Measurements from ENCODE around the gene GDPD5.

GDPD5 gene, protein sequence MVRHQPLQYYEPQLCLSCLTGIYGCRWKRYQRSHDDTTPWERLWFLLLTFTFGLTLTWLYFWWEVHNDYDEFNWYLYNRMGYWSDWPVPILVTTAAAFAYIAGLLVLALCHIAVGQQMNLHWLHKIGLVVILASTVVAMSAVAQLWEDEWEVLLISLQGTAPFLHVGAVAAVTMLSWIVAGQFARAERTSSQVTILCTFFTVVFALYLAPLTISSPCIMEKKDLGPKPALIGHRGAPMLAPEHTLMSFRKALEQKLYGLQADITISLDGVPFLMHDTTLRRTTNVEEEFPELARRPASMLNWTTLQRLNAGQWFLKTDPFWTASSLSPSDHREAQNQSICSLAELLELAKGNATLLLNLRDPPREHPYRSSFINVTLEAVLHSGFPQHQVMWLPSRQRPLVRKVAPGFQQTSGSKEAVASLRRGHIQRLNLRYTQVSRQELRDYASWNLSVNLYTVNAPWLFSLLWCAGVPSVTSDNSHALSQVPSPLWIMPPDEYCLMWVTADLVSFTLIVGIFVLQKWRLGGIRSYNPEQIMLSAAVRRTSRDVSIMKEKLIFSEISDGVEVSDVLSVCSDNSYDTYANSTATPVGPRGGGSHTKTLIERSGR

DNA sequence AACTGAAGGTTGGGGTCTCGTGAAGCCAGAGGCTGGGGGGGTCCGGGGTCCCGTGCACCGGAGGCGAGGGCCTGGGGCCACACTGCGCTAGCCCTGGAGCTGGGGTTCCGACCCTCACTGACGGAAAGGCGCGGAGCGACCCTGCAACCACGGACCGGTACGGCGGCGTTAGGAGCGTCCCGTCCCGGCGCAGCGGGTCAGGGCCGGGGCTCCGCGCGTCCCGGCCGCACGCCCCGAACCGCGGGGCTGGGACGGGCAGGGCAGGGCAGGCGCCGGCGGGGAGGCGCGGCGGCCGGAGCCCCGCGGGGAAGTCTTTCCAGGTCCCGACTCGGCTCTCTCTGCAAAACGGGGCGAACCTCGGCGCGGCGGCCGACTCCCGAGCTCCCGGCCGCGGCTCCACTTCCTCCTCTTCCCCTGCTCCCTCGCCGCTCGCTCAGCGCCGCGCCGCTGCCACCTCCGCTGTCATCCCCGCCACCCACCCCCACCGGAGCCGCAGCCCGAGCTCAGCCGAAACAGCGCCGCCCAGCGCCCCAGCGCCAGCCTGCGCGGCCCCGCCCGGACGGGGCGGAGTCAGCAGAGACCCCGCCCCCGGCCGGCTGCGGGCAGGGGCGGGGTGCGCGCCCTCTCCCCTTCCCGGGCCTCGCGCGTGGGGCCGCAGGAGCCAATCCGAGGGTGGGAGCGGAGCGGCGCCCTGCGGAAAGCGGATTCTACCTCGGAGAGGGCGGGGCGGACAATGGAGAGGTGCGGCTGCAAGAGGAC lies at the start of gene GDPD5:
Gene GDPD5, minus strand, starts transcription at position 509 of the 759 bp plus-strand sequence. CDS start 48,206 bp downstream, outside the sequence.
- peak; percentile 62 for DNase-seq (ENCODE audit: low read depth)

DNA sequence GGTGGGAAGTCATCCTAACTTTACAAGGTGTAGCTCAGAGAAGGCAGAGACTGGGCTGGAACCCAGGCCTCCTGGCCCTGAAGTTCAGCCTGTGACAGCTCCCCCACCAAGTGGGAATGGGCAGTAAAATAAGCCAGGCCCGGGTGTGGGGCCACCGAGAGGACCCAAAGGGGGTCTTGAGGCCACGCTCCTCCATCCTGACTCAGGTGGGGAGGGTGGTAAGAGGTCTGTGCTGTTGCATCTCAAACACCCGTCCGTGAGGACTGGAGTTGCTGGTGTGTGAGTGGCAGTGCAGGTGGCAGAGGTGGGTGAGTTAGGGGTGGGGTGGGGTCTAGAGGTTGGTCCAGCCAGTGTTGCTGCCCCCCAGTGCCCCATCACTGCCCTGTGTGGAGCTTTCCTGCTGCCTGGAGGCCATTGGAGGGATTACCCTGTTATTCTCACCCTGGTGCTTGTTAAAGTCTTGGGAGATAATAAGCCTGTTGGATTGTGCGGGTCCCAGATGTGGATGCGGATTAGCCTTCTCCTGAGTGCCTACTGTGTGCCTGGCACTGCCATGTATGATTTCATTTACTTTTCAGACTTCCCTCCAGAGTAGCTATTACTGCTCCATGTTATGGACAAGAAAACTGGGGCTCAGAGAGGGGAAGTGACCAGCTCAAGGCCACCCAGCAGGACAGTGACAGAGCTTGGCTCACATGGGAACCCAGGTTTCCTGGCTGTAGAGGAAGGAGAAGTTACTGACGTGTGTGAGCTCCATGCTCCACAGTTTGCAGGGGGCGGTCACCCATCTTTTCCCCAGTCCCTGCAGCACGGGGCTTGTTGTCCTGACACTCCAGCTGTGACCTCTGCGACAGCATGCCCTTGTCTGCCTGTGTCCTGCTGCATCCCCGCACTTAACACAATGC lies 49.2 kb upstream of the GDPD5 start:
- DNase-seq (ENCODE audit: low read depth), result no peak

DNA sequence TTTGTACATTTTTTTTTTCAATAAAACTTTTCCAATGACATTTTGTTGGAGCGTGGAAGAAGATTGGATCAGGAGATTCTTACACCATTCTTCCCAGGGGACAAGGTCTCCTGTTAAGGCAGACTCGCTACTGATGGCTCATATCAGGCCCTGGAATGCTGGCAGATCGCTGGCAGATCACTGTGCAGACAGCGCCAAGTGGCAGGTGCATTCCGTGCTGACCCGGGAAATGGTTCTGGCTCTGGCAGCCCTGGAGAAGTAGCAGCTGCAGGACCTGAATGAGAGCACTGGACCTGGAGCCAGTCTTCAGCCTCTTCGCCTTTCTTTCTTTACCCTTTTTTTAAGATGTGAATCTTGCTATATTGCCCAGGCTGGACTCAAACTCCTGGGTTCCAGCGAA lies 47.0 kb upstream of the GDPD5 start:
- DNase-seq (ENCODE audit: low read depth), result no peak

DNA sequence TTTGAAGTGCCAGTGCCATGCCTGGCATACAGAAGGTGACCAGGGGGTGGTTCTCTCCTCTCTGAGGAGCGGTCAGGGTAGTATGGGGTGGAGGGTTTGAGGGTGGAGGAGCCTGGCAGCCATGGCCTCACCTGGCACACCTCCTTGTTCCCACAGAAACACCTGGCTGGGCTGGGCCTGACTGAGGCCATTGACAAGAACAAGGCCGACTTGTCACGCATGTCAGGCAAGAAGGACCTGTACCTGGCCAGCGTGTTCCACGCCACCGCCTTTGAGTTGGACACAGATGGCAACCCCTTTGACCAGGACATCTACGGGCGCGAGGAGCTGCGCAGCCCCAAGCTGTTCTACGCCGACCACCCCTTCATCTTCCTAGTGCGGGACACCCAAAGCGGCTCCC lies 45.9 kb upstream of the GDPD5 start:
- no peak for DNase-seq (ENCODE audit: low read depth)

DNA sequence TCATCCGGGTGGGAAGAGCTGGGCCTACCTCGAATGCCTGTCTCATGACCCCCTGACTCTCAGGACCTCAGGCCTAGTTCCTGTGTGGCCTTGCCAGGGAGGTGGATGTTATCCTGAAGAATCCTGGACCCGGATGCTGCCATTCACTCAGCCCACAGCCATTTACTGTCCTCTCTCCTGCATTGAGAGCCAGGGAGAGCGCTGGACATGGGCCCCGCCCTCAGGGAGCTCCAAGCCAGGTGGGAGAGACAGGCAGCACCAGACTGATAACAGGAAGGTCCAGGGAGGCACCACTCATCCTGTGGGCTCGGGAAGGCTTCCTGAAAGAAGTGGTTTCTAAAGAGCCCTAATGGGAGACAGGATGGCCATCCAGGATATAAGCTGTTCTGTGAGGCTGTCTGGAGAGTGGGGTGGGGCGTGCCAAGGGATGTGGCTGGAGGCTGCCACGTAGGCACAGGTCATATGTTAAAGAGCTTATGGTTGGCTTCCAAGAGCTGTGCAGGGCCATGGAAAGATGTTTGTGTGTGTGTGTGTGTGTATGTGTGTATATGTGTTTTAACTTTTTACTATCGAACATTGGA lies 44.9 kb upstream of the GDPD5 start:
- no peak for DNase-seq (ENCODE audit: low read depth)

DNA sequence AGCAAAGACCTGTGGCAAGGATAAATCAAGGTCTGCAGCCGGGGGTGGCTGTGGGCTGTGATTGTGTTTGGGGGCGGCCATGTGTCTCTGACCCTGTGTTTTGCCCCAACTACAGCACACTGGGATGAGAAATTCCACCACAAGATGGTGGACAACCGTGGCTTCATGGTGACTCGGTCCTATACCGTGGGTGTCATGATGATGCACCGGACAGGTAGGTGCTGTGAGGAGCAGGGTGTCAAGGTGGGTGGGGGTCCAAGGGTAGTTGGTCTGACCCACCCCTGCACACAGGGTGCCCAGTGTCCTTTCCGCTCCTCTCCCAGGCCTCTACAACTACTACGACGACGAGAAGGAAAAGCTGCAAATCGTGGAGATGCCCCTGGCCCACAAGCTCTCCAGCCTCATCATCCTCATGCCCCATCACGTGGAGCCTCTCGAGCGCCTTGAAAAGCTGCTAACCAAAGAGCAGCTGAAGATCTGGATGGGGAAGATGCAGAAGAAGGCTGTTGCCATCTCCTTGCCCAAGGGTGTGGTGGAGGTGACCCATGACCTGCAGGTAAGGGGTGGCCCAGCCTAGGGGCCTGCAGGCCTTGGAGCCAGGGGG lies 43.0 kb upstream of the GDPD5 start:
- no peak for DNase-seq (ENCODE audit: low read depth)

DNA sequence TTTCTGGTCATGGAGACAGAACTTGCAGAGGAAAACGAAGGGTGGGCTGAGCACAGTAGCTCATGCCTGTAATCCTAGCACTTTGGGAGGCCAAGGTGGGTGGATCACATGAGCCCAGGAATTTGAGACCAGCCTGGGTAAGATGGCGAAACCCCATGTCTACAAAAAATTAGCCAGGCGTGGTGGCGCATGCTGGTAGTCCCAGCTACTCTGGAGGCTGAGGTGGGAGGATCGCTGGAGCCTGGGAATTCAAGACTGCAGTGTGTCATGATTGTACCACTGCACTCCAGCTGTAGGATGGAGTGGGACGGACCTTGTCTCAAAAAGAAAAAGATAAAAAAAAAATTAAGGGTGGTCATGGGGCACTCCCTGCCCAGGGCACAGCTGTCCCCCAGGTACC lies 42.2 kb upstream of the GDPD5 start:
- no peak for DNase-seq (ENCODE audit: low read depth)

DNA sequence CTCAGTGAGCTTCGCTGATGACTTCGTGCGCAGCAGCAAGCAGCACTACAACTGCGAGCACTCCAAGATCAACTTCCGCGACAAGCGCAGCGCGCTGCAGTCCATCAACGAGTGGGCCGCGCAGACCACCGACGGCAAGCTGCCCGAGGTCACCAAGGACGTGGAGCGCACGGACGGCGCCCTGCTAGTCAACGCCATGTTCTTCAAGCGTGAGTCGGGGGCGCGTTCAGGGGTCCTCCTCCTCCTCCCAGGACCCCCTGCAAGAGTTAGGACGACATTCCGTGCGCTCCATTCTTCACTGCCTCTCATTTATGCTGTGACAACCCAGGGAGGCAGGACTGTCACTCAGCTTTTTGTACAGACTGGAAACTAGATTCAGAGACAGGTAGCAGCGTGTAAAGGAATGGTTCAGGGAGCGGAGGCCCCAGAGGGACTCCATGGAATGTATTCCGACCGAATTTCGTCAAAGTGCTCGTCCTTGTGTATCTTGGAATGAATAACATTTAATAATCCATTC lies 41.1 kb upstream of the GDPD5 start:
- no peak for DNase-seq (ENCODE audit: low read depth)

DNA sequence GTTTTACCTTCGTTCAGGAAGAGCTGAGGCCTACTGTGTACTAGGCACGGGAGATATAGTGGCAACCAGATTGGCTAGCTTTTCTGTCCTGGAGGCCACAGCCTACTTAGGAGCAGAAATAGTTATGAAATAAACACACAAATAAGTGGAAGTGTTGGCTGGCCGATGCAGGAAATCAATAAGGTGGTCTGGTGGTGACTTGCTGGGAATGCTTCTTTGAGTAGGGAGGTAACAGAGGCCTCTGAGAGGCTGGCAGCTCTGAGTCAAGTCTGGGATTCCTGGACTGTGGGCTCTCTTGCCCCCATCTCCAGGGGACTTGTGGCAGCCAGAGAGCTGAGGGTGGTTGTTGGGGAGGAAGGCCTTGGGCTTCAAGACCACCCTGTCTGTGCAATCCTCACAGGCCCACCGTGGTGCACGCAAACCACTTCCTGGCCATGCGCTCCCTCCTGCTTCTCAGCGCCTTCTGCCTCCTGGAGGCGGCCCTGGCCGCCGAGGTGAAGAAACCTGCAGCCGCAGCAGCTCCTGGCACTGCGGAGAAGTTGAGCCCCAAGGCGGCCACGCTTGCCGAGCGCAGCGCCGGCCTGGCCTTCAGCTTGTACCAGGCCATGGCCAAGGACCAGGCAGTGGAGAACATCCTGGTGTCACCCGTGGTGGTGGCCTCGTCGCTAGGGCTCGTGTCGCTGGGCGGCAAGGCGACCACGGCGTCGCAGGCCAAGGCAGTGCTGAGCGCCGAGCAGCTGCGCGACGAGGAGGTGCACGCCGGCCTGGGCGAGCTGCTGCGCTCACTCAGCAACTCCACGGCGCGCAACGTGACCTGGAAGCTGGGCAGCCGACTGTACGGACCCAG lies 40.4 kb upstream of the GDPD5 start:
- DNase-seq (ENCODE audit: low read depth), result no peak

DNA sequence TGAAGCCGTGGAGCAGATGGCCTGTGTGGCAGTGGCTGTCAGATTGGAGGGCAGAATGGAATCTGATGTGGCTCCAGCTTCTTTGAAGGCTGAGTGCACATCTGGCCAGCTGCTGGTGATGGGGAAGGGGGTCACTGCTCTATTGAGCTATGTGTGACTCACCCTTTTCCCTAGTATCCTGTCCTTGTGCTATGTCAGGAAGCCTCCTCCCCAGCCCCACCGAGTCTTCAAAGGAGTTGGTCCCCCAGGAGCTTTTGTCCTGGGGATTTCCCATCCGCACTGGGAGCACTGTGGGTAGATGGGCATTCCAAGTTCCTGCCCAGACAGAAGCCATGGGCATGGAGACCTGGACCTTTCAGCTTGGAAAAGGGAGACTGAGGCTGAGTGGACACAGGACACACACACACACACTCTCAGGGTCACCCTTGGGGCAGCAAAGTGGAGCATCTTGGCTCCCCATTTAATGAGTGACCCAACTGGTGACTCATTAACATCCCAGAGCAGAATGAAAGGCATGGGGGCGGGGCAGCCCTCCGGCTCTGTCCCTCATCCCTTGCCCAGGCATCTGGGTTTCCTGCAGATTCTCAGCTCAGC lies 39.6 kb upstream of the GDPD5 start:
- DNase-seq (ENCODE audit: low read depth), result no peak

DNA sequence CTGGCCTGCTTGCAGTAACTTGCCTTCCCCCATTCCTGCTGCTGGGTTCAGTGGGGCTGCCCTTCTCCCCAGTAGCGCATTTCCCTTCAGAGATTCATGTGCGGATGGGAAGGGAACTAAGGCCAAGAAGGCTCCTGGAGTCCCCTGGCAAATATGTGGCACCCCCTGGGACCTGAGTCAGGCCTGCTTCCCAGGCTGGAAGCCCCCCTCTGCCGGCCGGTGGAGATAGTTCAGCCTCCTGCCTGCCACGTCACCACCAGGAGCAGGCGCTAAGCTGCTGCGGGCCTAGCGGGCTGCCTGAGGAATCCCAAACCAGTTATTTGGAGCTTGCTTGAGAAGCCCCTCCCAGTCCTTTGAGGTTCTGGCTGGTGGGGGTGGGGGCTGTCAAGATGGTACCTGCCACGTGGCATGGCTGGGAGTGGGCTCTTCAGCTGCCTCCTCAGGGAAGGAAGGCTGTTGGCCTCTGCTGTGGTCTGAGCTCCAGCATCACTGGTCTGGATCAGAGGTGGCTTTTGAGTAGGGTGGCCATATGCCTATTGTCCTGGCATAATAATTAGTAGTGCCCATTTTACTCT lies 38.3 kb upstream of the GDPD5 start:
- no peak for DNase-seq (ENCODE audit: low read depth)

DNA sequence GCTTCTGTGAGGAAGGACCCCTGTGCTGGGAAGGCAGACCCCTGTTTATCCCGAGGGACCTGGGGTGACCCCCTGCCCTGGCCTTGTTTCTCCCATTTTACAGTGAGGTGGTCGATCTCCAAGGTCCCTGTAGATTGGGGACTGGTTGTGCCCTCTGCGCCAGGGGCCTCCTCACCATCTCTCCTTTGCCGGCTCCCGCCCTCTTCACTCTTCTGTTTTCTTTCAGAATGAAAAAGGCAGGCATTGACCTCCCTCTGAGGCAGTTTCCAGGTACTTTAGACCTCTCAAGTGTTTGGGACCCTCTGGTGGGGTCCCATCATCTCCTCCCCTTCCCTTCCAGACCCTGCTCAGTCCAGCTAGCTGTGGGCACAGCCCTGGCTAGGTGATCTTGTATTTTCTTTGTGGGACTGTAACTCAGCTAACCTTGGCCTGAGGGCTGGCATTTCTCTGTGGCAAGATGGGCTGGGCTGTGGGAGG lies 37.8 kb upstream of the GDPD5 start:
- no peak for DNase-seq (ENCODE audit: low read depth)

DNA sequence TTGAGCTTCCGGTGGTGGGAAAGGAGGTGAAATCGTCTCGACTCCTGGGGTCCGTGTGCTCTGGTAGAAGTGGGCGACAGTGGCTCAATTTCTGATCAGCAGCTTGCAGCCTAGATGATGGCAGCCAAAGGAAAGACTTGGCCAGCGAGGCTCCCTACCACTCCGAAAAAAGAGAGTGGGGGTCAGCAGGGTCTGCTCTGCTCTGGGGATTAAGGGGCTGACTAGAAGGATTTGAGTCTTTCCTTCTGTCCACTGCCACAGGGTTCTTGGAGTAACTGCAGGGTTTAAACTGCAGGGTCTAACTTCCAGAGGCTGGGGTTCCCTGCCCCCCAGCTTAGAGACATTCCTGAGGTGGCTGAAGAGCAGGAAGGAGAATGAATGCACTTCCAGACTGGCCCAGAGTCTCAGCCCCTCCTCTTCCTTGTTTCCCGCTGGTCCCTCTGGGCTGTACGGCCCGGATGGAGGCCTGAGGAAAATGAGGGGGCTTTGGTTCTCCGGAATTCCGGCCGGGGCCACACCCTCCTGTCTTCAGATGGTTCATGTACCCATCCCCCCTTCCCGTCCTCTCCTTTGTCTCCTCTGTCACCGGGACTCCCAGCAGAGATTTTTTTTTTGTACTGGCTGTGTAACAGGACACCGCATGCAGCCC lies 37.2 kb upstream of the GDPD5 start:
- no peak for DNase-seq (ENCODE audit: low read depth)

DNA sequence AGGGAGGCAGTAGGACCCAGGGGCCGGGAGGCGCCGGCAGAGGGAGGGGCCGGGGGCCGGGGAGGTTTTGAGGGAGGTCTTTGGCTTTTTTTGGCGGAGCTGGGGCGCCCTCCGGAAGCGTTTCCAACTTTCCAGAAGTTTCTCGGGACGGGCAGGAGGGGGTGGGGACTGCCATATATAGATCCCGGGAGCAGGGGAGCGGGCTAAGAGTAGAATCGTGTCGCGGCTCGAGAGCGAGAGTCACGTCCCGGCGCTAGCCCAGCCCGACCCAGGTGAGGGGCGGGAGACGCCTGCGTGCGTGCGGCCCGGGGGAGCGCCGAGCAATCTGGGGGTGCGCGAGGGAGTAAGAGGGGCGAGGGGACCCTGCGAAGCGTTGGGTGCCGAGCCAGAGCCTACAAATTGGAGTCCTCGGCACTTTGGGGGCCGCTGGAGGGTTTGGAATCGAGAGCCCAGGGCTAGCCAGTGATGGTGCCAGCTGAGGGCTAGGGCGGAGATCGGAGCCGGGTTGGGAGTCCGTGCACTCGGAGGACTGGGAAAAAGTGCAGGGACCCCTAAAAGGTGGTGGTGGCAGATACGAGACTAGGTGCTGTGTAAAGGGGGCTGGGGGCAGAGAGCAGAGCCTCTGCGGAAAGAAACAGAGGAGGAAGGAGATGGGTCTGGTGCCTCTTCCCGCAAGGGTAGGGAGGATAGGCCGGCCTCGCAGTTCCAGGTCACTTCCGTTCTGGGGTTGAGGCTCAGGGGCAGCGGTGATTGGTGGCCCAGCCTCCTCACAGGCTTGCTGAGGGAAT lies 36.5 kb upstream of the GDPD5 start, which contains the start of gene SERPINH1:
Gene SERPINH1, plus strand, starts transcription at position 206 of the 788 bp plus-strand sequence. CDS start 4,097 bp downstream, outside the sequence.
- peak; percentile 22 for DNase-seq (ENCODE audit: low read depth)

DNA sequence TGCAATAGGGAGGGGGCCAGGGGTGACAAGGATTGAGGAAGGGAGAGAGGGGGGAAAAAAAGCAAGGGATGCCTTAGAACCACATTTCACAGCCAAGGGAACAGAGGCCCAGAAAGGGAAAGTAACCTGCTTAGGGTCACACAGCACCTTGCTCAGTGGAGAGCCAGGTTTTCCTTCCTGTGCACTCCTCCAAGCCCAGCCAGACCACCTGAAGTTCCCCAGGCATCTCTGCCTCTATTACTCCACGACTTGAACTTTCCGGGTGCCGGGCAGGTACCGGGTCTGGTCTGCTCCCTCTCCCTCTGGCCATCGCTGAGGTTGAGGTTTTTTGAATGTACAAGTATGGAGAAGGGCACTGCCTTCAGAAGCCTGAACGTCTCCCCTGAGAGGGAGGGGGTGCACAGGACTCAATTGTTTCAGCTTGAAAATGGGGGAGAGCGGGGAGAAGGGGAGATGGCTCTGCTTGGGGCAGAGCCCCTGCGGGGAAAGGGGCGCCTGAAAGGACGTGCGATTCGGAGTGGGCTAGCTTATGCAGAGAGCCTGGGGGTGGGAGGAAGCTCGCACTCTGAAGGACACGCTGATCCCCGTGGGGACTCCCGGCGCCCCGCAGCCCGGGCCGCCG lies 35.8 kb upstream of the GDPD5 start:
- no peak for DNase-seq (ENCODE audit: low read depth)

DNA sequence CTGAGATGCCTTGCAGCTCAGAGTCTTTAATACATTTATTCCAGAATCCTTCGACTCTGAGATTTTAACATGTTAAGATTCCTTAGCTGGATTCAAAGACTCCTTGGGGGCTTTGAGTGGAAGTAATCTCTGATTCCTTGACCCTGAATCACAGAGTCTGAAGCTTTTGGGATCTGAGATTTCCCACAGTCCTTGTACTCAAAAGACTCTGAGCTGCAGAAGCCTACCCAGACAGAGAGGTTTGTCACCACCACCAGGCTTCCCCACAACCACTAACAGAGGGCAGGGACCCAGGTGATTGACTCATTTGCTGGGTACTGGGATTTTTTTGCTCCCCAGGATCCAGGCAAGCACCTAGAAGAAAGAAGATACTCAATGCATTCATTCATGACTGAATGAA lies 34.9 kb upstream of the GDPD5 start:
- DNase-seq (ENCODE audit: low read depth), result no peak

Data from stimulated activated CD8-positive, alpha-beta memory T cell treated with anti-CD3 and anti-CD28 coated beads, Interleukin-12 subunit alpha, Interleukin-12 subunit beta, amount 100 ng/mL, for 1 hour (primary cell).